Hepatocyte (in vitro differentiated cells): ENCODE results near the gene STAT5A. TPM values are rescaled to one million over a fixed set of nuclear protein-coding genes. Genes with fewer than 3 reads are reported as not detected.

Experiments used
- DNase-seq: peaks from one replicate; pipeline ENCODE4 v3.0.0-alpha.2; 2016; ENCODE audit warnings: low spot score
- H2AFZ ChIP-seq: fragments of 200-600 bp; sonication (generic); 2 replicates; pipeline ENCODE4 v1.6.0; 2016; ENCODE audit warnings: antibody characterized with exemption, mild to moderate bottlenecking
- H3K27ac ChIP-seq: fragments of 200-600 bp; sonication (generic); 2 replicates; pipeline ENCODE4 v1.5.1; 2016; ENCODE audit warnings: mild to moderate bottlenecking
- H3K27me3 ChIP-seq: fragments of 200-600 bp; sonication (generic); 2 replicates; pipeline ENCODE4 v1.6.1; 2016
- H3K36me3 ChIP-seq: fragments of 200-600 bp; sonication (generic); replicated peaks from 2 replicates; pipeline ENCODE4 v1.5.1; 2016; ENCODE audit warnings: low read depth; ENCODE audit not compliant: insufficient read depth
- H3K4me1 ChIP-seq: fragments of 200-600 bp; sonication (generic); 2 replicates; pipeline ENCODE4 v1.5.1; 2016; ENCODE audit warnings: mild to moderate bottlenecking, moderate library complexity; ENCODE audit not compliant: insufficient read depth
- H3K4me2 ChIP-seq: fragments of 200-600 bp; sonication (generic); 2 replicates; pipeline ENCODE4 v1.6.0; 2016
- H3K4me3 ChIP-seq: fragments of 200-600 bp; sonication (generic); 2 replicates; pipeline ENCODE4 v1.5.1; 2016; ENCODE audit warnings: mild to moderate bottlenecking
- H3K79me2 ChIP-seq: fragments of 200-600 bp; sonication (generic); 2 replicates; pipeline ENCODE4 v1.6.0; 2017; ENCODE audit warnings: mild to moderate bottlenecking
- H3K9me2 ChIP-seq: fragments of 200-600 bp; sonication (generic); replicated peaks from 2 replicates; pipeline ENCODE4 v1.6.0; 2017; ENCODE audit warnings: mild to moderate bottlenecking; ENCODE audit not compliant: insufficient read depth
- H3K9me3 ChIP-seq: fragments of 200-600 bp; sonication (generic); 2 replicates; pipeline ENCODE4 v1.5.1; 2016; ENCODE audit warnings: low read depth, mild to moderate bottlenecking
- H4K20me1 ChIP-seq: fragments of 200-600 bp; sonication (generic); 2 replicates; pipeline ENCODE4 v1.6.0; 2016; ENCODE audit warnings: mild to moderate bottlenecking; ENCODE audit not compliant: insufficient read depth, poor library complexity, severe bottlenecking
- EZH2 ChIP-seq: fragments of 200-600 bp; sonication (generic); IDR thresholded peaks from 2 replicates; pipeline ENCODE4 v1.6.1; 2016; ENCODE audit warnings: antibody characterized with exemption, mild to moderate bottlenecking, borderline replicate concordance
- EZH2phosphoT487 ChIP-seq: fragments of 200-600 bp; sonication (generic); IDR thresholded peaks from one replicate; pipeline ENCODE4 v1.6.1; 2018; ENCODE audit warnings: antibody characterized with exemption, mild to moderate bottlenecking, low read depth, moderate library complexity; ENCODE audit not compliant: unreplicated experiment, severe bottlenecking
- WGBS: methylation state at CpG from one replicate; pipeline ENCODE4 v1.1.6; 2016; ENCODE audit warnings: low lambda C conversion rate; ENCODE audit errors: missing lambda C conversion rate; 5-methylcytosine and 5-hydroxymethylcytosine counted together
- polyA plus RNA-seq: library from polyadenylated mRNA; unstranded; fragments of >200 nt; fragmentation: Nextera tagmentation; extraction: Ambion mirVana; gene quantifications from 2 replicates; pipeline ENCODE4 v1.2.1, GENCODE V29; 2016
- total RNA-seq: library from RNA; depleted of rRNA; stranded (reverse); fragments of >200 nt; gene quantifications from 2 replicates; pipeline ENCODE4 v1.2.3, GENCODE V29; 2014
- TF ChIP-seq, protein P1 (sequence below): fragments of 200-600 bp; sonication (generic); IDR thresholded peaks from 2 replicates; pipeline ENCODE4 v1.5.1; 2016; ENCODE audit warnings: antibody characterized with exemption, mild to moderate bottlenecking; ENCODE audit not compliant: poor library complexity

STAT5A gene
- total and polyA plus RNA-seq, 2 experiments from 2014 or later = 5.5 to 6.1 TPM

DNA sequence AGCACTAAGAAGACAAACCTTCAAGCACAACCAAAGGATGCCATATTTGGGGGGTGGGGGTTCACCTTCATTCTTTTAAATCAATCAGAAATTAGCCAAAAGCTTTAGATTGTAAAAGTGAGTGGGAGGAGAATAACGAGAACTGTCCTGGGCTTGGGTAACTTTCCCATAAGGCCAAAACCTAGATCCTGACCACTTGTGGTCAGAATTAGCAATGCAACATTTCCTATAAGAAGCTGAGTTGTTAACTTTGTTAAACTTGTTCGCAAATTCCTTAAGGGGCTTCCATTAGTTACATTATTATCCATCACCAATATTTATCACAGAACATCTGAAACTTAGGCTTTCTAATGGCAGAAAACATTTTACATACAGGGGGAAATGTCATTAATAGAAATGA lies 37.2 kb upstream of the STAT5A start:
- H3K9me2 ChIP-seq = no peaks in the 10 kb centered on the region
- H3K4me2 ChIP-seq = no peak overlapping the region
- peaks cover 59% of the 10 kb centered on the region for H3K79me2 ChIP-seq
- DNase-seq = no peak
- H3K27me3 ChIP-seq = no peaks in the 10 kb centered on the region
- H3K36me3 ChIP-seq = no peaks in the 10 kb centered on the region
- no peak overlapping the region for H3K4me3 ChIP-seq
- peaks cover 3% of the 10 kb centered on the region for H3K9me3 ChIP-seq
- H4K20me1 ChIP-seq = no peaks in the 10 kb centered on the region
- H2AFZ ChIP-seq = no peak overlapping the region
- no peak for TF ChIP-seq EZH2phosphoT487
- TF ChIP-seq, protein P1, sequence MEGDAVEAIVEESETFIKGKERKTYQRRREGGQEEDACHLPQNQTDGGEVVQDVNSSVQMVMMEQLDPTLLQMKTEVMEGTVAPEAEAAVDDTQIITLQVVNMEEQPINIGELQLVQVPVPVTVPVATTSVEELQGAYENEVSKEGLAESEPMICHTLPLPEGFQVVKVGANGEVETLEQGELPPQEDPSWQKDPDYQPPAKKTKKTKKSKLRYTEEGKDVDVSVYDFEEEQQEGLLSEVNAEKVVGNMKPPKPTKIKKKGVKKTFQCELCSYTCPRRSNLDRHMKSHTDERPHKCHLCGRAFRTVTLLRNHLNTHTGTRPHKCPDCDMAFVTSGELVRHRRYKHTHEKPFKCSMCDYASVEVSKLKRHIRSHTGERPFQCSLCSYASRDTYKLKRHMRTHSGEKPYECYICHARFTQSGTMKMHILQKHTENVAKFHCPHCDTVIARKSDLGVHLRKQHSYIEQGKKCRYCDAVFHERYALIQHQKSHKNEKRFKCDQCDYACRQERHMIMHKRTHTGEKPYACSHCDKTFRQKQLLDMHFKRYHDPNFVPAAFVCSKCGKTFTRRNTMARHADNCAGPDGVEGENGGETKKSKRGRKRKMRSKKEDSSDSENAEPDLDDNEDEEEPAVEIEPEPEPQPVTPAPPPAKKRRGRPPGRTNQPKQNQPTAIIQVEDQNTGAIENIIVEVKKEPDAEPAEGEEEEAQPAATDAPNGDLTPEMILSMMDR = peak; percentile 31
- no peak for TF ChIP-seq EZH2
- H3K27ac ChIP-seq = no peak overlapping the region
- 70% methylated on average over 2 of the region's 2 CpGs for WGBS
- H3K4me1 ChIP-seq = no peaks in the 10 kb centered on the region

- 82% methylated on average over 4 of the region's 4 CpGs for WGBS
- no peak overlapping the region for H3K4me2 ChIP-seq
- no peak overlapping the region for H2AFZ ChIP-seq
- H3K9me2 ChIP-seq = no peaks in the 10 kb centered on the region
- H3K27ac ChIP-seq = no peak overlapping the region
- DNase-seq = no peak
- no peaks in the 10 kb centered on the region for H3K36me3 ChIP-seq
- TF ChIP-seq, protein P1 = no peak
- TF ChIP-seq EZH2 (no peak), EZH2phosphoT487 (no peak)
- H3K79me2 ChIP-seq = peaks cover 45% of the 10 kb centered on the region
- no peak overlapping the region for H3K4me3 ChIP-seq
- H3K4me1 ChIP-seq = no peaks in the 10 kb centered on the region
- no peaks in the 10 kb centered on the region for H3K9me3 ChIP-seq
- H3K27me3 ChIP-seq = no peaks in the 10 kb centered on the region
- H4K20me1 ChIP-seq = no peaks in the 10 kb centered on the region
These were observed 35.4 kb upstream of the STAT5A start for GRCh38 chr17:42252597-42253550.

DNA sequence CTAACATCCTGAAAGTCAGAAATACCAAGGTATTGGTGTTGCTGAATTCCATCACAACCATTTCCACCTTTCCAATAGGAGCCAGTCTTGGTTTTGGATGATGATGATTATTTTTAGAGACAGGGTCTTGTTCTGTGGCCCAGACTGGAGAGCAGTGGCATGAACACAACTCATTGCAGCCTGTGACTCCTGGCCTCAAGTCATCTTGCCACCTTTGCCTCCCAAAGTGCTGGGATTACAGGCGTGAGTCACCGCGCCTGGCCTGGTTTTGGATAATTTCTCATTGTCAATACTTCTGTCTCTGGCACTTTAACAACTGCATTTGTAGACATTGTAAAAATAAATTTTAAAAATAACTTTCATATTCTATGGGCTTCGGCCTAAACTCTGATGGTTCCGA lies 34.7 kb upstream of the STAT5A start:
- WGBS = 99% methylated on average over 5 of the region's 5 CpGs
- Histone ChIP-seq H3K9me3 (no peaks in the 10 kb centered on the region), H4K20me1 (no peaks in the 10 kb centered on the region), H3K27ac (no peak overlapping the region), H3K27me3 (no peaks in the 10 kb centered on the region), H2AFZ (no peak overlapping the region), H3K4me1 (no peaks in the 10 kb centered on the region), H3K4me2 (no peak overlapping the region), H3K79me2 (peaks cover 47% of the 10 kb centered on the region), H3K4me3 (no peak overlapping the region), H3K36me3 (no peaks in the 10 kb centered on the region), H3K9me2 (no peaks in the 10 kb centered on the region)
- no peak for DNase-seq
- TF ChIP-seq EZH2 (no peak), EZH2phosphoT487 (no peak)
- TF ChIP-seq, protein P1 = no peak
